NCI-H460 (cell line): Measurements from ENCODE around the gene UCP3. TPM values are rescaled to one million over a fixed set of nuclear protein-coding genes. Genes with fewer than 3 reads are reported as not detected.
A peak's percentile ranks its signal among the peaks of the same experiment; 100 is the strongest.

Experiments used
- DNase-seq: peaks from one replicate; pipeline ENCODE4 v3.0.0-alpha.2; 2016; ENCODE audit warnings: low read depth; ENCODE audit errors: extremely low read depth
- polyA plus RNA-seq: library from polyadenylated mRNA; depleted of rRNA; stranded (reverse); fragments of >200 nt; gene quantifications from 2 replicates; pipeline ENCODE4 v1.2.3, GENCODE V29; 2014; cell fraction: nucleus; rRNA removed
- total RNA-seq: library from RNA; depleted of rRNA; stranded (reverse); fragments of >200 nt; shearing (Covaris generic); gene quantifications from 2 replicates; pipeline ENCODE4 v1.2.3, GENCODE V29; 2014; rRNA removed

Gene UCP3
- total RNA-seq, result 0.07 TPM in 1 of 2 replicates, not detected in the other
- polyA plus RNA-seq, result 0.60 and 6.0 TPM in 2 replicates

DNA sequence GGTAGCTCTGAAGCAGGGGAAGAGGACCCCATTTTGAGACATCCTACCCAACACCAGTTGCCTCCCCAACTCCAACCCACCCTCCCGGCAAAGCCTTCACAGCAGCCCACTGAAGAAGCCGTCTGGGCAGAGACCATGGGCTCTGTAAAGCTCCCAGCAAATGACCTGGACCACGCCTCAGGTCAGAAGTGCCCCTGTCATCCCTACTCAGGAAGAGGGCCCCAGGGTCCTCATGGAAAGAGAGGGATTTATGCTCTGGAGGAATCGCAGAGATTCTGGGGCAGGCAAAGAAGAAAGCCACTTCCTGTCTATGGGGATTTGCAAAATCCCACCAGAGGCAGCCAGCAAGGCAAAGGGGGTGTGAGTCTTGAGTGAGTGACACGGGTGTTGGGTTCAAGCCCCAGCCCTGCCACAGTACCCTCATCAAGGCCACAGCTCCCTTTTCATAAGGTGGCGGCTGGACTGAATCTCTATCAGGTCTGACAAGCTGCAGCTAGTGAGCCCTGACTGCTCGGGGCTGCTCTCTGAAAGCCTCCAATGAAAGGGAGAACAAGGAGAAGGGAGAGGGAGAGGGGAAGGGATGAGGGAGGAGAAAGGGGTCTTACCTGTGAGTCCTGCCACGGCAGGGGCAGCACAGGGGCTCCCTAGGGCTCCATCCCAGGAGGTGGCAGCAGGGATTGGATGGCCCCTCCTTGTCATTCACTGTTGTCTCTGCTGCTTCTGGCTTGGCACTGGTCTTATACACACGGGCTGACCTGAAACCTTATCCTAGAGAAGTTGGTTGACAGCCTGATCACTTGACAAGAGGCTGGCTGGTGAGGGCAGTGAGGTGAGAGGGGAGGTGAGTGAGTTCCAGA is at the start of gene UCP3:
Gene UCP3, minus strand, starts transcription at position 713 of the 857 bp plus-strand sequence. CDS start 2,043 bp downstream, outside the sequence.
- DNase-seq, result no peak

DNA sequence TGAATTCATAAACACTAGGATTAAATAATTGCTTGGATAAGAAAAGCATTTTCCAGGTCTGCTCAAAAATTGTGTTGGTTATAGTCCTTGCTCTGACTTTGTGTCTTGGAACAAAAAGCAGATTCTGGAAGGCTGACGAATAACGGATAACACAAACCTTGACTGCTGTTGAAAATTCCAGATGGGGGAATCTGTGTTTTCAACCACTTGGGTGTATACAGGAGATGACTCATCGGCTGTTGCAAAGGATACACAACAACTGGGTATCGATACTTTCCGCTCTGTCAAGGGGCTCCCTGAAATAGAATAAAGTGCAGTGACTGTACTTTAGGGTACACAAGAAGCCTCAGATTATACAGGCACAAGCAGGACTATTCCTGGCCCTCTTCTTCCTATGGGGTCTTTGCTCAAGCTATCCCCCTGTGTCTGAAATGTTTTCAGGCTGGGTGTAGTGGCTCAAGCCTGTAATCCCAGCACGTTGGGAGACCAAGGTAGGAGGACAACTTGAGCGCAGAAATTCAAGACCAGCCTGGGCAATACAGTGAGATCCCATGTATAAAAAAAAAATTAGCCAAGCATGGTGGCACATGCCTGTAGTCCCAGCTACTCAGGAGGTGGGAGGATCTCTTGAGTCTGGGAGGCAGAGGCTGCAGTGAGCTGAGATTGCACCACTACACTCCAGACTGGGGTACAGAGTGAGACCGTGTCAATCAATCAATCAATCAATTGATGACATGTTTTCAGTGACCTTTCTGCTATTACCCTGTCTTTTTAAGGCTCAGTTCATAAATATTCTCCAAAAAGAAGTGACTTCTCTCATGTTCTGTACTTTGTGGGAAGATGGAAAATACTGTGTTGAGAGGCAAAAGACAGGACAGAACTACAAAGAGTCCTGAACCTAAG is 48.6 kb upstream of the UCP3 start:
- DNase-seq, result peak; percentile 39

- DNase-seq, result no peak
Observed at GRCh38 chr11:74055938-74056337, 47.1 kb upstream of the UCP3 start.

DNA sequence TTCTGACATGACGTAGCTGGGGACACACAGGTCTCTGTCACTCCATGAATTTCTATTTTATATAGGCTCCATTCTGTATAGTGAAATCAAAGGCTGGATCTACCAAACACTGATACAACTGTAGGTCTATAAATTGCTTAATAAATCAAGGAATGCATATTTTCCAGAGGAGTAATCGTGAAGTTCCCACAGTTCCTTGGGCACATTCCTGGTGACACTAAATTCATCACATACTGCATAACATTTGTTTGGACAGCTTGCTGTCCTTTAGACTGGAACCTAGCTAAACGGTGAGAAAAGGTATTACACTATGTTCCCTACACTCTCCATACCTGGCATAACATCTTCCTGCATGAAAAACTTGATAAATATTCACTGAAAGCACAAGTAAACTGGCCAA is 41.6 kb upstream of the UCP3 start:
- DNase-seq, result no peak

DNA sequence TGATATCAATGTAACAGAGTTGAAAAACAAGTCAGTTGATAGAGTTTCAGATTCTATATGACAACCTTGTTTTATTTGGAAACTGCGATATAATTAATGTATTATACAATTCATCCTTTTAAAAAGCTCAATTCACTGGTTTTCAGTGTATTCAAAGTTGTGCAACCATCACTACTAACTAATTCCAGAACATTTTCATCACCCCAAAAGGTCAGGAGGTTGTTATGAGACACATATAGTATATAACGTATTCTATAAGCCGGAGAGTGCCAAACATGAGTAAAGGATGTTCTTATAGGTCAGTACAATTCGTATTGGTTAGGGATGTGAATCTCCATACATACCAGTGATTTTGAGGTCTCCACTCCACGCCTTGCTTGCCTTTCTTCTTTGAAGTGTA is 40.1 kb upstream of the UCP3 start:
- DNase-seq, result no peak

DNA sequence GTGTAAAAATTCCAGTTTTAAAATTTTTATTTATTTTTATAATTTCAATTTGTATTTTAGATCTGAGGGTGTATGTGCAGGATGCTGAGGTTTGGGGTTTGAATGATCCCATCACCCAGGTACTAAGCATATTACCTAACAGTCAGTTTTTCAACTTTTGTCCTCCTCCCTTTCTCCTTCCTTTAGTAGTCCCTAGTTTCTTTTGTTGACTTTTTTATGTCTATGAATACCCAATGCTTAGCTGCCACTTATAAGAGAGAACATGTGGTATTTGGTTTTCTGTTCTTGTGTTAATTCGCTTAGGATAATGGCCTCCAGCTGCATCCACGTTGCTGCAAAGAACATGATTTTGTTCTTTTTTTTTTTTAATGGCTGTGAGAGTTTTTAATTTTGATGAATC is 35.7 kb upstream of the UCP3 start:
- no peak for DNase-seq

- no peak for DNase-seq
Observed at GRCh38 chr11:74043450-74043849, 34.6 kb upstream of the UCP3 start.

DNA sequence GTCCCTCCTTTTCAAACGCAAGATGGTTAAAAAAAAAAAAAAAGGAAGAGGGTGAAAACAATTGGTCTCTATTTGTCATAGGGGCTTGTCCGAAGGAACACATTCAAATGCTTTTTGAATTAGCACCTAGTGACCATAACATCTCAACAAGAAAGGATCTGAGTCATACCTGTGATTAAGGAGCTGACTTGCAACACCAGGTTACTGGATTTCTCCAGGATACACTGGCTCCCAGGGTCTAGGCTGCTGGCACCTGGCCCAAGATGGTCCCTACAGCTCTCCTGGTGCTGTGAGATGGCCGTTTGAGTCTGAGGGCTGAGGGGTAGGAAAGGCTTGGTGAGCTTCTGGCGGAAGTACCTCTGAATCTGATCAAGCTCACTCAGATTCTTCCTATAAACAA is 28.4 kb upstream of the UCP3 start:
- DNase-seq, result no peak

DNA sequence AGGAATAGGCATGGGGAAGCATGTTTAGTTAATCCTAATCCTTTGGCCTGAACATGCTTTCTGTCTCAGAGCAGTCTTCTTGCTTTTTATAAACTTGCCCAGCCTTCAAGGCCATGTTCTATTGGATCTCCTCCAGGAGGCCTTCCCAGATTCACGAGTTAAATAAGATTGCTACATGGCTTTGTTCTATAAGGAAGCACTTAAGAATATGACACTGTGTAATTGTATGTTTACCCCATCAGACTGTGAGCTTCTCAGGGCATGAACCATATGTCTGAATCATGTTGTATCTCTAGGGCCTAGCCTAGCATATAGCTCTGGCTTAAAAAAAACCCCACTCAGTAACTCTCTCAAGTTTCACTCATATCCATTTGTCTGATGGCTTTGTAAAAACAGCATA is 26.4 kb upstream of the UCP3 start:
- DNase-seq, result no peak

DNA sequence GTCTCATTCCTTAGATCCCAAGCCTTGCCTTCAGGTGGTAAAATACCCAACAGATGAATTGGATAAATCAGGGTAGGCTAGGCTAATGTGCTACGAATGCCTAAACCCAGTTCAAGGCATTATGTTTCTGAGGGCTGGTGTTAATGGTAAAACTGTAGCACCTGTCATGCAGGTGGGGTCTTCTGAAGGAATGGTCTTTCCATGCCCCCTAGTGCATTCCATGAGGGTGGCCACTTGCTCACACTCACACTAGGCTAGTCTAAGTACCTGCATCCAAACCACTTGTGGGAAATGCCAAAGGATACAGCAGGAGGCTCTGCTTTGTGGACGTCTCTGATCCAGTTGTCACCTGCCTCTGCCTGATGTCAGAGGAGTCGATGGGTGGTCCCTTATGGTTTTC is 24.2 kb upstream of the UCP3 start:
- no peak for DNase-seq

DNA sequence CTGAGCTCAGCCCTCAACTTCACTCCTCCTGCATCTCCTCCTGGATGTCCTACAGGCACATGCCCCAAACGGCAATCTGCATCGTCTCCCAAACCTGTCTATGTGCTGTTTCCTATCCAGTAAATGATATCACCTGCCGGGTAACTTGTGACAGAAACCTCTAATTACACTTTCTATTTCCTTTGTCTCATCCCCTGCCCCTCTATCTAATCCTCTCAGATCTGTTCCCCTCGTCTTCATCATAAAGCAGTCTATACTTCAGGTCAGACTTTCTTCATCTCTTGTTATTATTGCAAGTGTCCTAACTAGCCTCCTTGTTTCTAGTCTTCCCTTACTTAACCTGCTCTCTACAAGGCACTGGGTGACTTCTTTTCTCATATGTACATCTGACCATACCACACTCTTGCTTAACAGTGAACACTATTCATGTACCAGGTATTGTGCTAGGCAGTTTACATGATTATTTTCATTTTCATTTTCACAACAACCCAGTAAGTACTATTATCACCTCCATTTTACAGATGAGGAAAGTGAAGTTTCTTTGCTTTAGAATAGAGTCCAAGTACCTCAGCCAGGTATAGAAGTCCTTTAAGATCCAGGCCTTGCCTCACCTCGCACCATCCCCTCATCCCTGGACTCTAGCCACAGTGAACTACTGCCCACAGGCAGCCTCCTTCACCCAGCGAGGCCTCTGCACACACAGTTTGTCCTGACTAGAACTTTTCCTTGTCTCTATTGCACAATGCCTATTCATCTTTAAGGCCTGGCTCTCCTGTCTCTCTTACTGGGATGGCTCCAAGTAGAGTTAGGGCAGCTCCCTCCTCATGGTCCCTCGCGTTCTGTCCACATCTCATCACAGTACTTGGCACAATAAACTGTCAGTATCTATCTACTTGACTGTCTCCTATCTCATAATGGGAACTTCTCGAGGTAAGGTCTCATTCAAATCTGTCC is 22.1 kb upstream of the UCP3 start:
- DNase-seq, result no peak

- DNase-seq, result no peak
Observed at GRCh38 chr11:74025467-74026166, 16.7 kb upstream of the UCP3 start.

DNA sequence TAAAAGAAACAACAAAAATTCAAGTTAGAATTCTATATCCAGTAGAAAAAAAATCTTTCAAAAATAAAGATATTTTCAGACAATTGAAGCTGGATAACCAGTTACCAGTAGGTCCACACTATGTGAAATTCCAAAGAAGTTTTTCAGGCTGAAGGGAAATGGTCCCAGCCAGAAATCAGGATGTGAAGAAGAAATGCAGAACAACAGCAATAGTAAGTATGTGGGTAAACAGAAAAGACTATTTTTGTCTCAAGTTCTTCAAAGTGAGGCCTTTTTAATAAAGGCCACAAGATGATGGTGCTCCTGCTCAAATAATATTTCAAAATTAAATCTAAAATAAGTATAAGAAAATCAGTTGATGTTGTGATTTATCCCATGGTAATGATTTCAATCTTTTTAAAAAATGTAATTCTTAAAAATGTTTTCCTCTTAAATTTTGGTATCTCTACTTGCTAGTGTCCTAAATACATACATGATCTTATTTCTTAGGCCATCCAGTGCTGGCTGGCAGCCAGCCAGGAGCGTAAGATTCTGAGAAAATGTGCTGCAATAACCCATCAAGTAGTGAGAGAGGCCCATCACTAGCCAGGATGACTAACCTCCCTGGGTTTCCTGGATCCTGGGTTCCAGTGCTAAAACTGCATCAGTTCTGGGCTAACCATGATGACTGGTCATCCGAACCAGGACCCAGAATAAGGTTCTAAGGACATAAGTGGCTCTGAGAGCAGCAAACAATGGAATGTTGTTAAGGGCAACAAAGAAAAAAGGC is 15.6 kb upstream of the UCP3 start:
- no peak for DNase-seq

GRCh38 chr11:74023276-74023675 is 14.4 kb upstream of the UCP3 start:
- DNase-seq, result no peak

DNA sequence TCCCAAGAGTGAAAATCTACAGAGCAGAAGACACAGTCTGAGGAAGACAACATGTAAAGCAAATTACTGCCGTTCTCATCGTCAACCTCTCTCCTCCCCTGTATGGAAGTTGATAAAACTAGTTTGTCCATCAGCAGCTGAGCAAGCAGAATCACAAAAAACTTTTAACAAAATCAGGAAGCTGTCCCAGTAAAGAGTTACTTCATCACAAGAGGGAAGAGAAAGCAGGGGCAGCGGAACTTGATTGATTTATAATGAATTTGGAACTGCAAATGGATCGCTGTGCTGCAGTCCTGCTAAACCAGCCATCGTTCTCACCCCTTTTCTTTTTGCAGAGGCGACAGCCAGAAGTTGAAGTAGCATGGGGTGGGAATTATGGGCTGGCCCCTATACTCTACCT is 13.7 kb upstream of the UCP3 start:
- DNase-seq, result no peak

- DNase-seq, result no peak
Observed at GRCh38 chr11:74021998-74022397, 13.1 kb upstream of the UCP3 start.

DNA sequence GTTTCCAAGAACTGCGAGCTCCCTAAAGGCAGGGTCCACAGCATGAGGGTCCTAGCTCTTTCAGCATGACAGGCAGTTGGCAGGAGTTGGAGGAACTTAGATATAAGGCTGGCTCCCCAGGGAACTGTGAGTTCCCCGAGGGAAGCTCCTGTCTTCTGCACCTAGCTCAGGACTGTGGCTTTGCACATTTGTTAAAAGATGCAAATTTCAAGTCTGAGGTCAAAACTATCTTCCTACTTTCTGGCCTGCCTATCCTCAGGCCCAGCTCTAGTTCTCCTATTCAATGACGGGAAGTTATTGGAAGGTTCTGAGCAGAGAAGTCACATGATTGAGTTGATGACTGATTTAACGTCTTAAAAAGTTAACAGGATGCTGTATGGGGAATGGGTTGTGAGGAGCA is 11.7 kb upstream of the UCP3 start:
- DNase-seq, result no peak

DNA sequence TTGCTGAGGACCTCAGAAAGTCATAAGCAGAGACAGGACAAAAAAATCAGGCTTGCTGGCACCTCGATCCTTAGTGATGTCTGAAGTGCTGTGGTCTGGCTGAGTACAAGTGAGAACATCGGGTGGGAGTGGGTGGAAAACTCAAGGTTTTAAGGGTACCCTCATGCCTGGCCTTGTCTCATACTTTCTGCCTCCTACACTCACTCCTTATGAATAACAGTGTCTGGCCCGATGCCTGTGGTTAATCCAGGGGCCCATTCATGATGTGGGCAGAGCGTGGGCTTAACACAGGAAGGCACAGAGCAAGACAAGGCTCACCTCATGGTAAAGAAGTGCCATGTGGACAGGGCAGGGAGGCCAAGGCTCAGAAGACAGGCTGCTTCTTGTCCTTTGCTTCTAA is 11.0 kb upstream of the UCP3 start:
- DNase-seq, result no peak

DNA sequence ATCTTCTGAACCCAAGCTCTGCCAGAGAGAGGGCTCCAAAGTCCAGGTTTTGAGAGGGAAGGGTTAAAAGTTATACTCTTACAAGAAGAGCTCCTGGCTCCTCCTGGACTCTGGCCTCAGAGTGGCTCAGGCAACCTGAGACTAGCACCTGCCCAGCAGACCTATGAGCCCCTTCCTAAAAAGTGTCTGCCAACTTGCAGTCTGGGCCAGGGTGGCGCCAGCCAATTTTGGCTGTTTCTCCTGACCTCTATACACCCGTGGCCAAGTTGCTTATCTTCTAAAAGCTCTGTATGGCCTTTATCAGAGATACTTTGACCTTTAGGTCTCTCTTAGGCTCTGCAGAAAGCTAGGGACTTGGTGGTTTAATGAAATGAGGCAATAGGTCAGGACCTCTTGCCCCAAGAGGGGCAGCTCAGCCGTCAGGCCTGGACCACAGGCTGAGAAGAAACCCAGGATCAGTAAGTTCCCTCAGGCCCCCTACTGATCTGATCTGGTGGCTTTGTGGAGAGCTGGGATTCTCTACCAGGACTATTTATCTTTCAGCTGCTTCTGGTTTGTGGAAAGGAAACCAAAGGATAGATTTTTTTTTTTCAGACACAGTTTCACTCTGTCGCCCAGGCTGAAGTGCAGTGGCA is 10.3 kb upstream of the UCP3 start:
- no peak for DNase-seq
